G401 (cell line): ENCODE data around the gene CAMSAP1. TPM values are rescaled to one million over a fixed set of nuclear protein-coding genes. Genes with fewer than 3 reads are reported as not detected.
"Not testable (repeated sequence)": the region's sequence is repeated elsewhere in the genome, so short reads cannot be mapped to it uniquely, and the experiment has no call there.

Experiments
- DNase-seq: peaks from one replicate; pipeline ENCODE4 v3.0.0-alpha.2; 2015; ENCODE audit warnings: low spot score
- in situ Hi-C: cut with HindIII; loops from 2 replicates; pipeline ENCODE4 v1.10.0; 2016; ENCODE audit warnings: low sequenced_read_pairs, mixed read lengths
- total RNA-seq: library from RNA; depleted of rRNA; stranded (reverse); fragments of >200 nt; shearing (Covaris generic); gene quantifications from 2 replicates; pipeline ENCODE4 v1.2.3, GENCODE V29; 2014

The CAMSAP1 gene
- total RNA-seq, 1 experiment from 2014 or later = 19.7 TPM

GRCh38 chr9:135944444-135945252, 37.3 kb upstream of the CAMSAP1 start:
- in situ Hi-C loops = no loop called here
- DNase-seq = no peak

- DNase-seq, in situ Hi-C loops: not testable (repeated sequence)
These were observed 36.3 kb upstream of the CAMSAP1 start for GRCh38 chr9:135943604-135944003.

GRCh38 chr9:135941288-135941995, 34.1 kb upstream of the CAMSAP1 start:
- no peak for DNase-seq
- in situ Hi-C loops = no loop called here

GRCh38 chr9:135939351-135940265, 32.3 kb upstream of the CAMSAP1 start:
- in situ Hi-C loops = no loop called here

GRCh38 chr9:135937521-135938489, 30.5 kb upstream of the CAMSAP1 start:
- DNase-seq = no peak

More at GRCh38 chr9:135939351-135940265, 32.3 kb upstream of the CAMSAP1 start:
- DNase-seq = no peak

GRCh38 chr9:135933114-135933513, 25.8 kb upstream of the CAMSAP1 start:
- DNase-seq = no peak
- in situ Hi-C loops = no loop called here

More at GRCh38 chr9:135937521-135938489, 30.5 kb upstream of the CAMSAP1 start:
- in situ Hi-C loops = no loop called here

- no peak for DNase-seq
- in situ Hi-C loops = no loop called here
These were observed 25.3 kb upstream of the CAMSAP1 start for GRCh38 chr9:135932656-135933055.

- in situ Hi-C loops = no loop called here
- DNase-seq = no peak
These were observed 24.0 kb upstream of the CAMSAP1 start for GRCh38 chr9:135931349-135931820.

- in situ Hi-C loops = no loop called here
- no peak for DNase-seq
These were observed 23.4 kb upstream of the CAMSAP1 start for GRCh38 chr9:135930446-135931345.

- in situ Hi-C loops = no loop called here
These were observed 22.5 kb upstream of the CAMSAP1 start for GRCh38 chr9:135929656-135930445.

GRCh38 chr9:135928731-135929655, 21.6 kb upstream of the CAMSAP1 start:
- in situ Hi-C loops = no loop called here
- no peak for DNase-seq

More at GRCh38 chr9:135929656-135930445, 22.5 kb upstream of the CAMSAP1 start:
- no peak for DNase-seq

GRCh38 chr9:135928074-135928730, 20.9 kb upstream of the CAMSAP1 start:
- in situ Hi-C loops = no loop called here
- DNase-seq = no peak

- in situ Hi-C loops = no loop called here
- DNase-seq = no peak
These were observed 20.1 kb upstream of the CAMSAP1 start for GRCh38 chr9:135927195-135928013.
